K562 (cell line): ENCODE data around the gene NPHP1. TPM values are rescaled to one million over a fixed set of nuclear protein-coding genes. Genes with fewer than 3 reads are reported as not detected.

Experiments used
- ATAC-seq: fragments of 200-7000 bp; cut with Tn5 transposase; 3 replicates; pipeline ENCODE4 v1.9.1; 2020; ENCODE audit warnings: moderate library complexity
- BruUV-seq: library from RNA; stranded (reverse); fragments of 400-500 nt; replicated peaks from 2 replicates; lab custom pipeline; 2021; lab: Mats Ljungman, UMichigan
- CTCF ChIA-PET: fragments of 300-600 bp; formaldehyde crosslinking; extraction: SDS; loops from one replicate; lab custom pipeline; 2021; ENCODE audit warnings: low intra/inter-chr PET ratio; lab: Yijun Ruan, JAX
- POLR2A ChIA-PET: fragments of 300-600, 350-650 bp; sonication (Branson Sonifier 250); formaldehyde crosslinking; extraction: SDS; loops from one replicate; lab custom pipeline; 2021; ENCODE audit warnings: antibody characterized with exemption, inconsistent platforms; lab: Yijun Ruan, JAX
- DNase-seq, 4 experiments: peaks; one replicate each; pipeline versions ENCODE4 v3.0.0 to v3.0.0-alpha.2; 2011 to 2018; ENCODE audit warnings: low spot score in 3 of 4, mixed read lengths in 3 of 4; ENCODE audit errors: extremely low read depth in 1 of 4
- FAIRE-seq: peaks from 2 replicates; lab custom pipeline; 2011; peaks lifted over from hg19 to GRCh38; lab: Jason Lieb, UNC
- H2AFZ ChIP-seq: 2 replicates; pipeline ENCODE4 v1.6.0; 2011; ENCODE audit warnings: low read depth, low read length, control low read depth, inconsistent platforms
- H3K27ac ChIP-seq: fragments of 200-600 bp; 3 replicates; pipeline ENCODE4 v1.8.0; 2011; ENCODE audit warnings: low read depth, mild to moderate bottlenecking, control low read depth, inconsistent platforms, low read length, moderate library complexity, mixed read lengths; ENCODE audit errors: extremely low read depth
- H3K27me3 ChIP-seq, 2 experiments: fragments of 300-600 bp in 1 of 2; 2 replicates in 1 of 2; 3 replicates in 1 of 2; pipeline versions ENCODE4 v1.6.0 to v1.8.0; 2011; ENCODE audit warnings: inconsistent platforms in 2 of 2, low read length in 2 of 2, mild to moderate bottlenecking in 1 of 2, mixed read lengths in 1 of 2, moderate library complexity in 1 of 2; ENCODE audit not compliant: control insufficient read depth in 2 of 2, insufficient read depth in 2 of 2
- H3K36me3 ChIP-seq: fragments of 300-600 bp; 3 replicates; pipeline ENCODE4 v1.8.0; 2011; ENCODE audit warnings: mild to moderate bottlenecking, low read length, inconsistent platforms; ENCODE audit not compliant: control insufficient read depth, insufficient read depth
- H3K4me1 ChIP-seq, 2 experiments: fragments of 200-600 bp in 1 of 2; replicated peaks in 1 of 2; 2 replicates in 1 of 2; 3 replicates in 1 of 2; pipeline versions ENCODE4 v1.5.1 to v1.8.0; 2011; ENCODE audit warnings: inconsistent platforms in 2 of 2, low read length in 2 of 2, mild to moderate bottlenecking in 1 of 2, mixed read lengths in 1 of 2, moderate library complexity in 1 of 2; ENCODE audit not compliant: control insufficient read depth in 2 of 2, insufficient read depth in 2 of 2
- H3K4me2 ChIP-seq: 2 replicates; pipeline ENCODE4 v1.6.1; 2011; ENCODE audit warnings: low read length, control low read depth, inconsistent platforms, mixed read lengths; ENCODE audit not compliant: insufficient read depth
- H3K4me3 ChIP-seq: fragments of 200-600 bp; sonication (generic), shearing (Covaris generic); 2 replicates; pipeline ENCODE4 v1.5.1; 2016; ENCODE audit warnings: control low read depth, inconsistent platforms
- H3K79me2 ChIP-seq: fragments of 200-600 bp; 3 replicates; pipeline ENCODE4 v1.8.0; 2011; ENCODE audit warnings: low read length, inconsistent platforms; ENCODE audit not compliant: control insufficient read depth, insufficient read depth
- H3K9ac ChIP-seq, 2 experiments: 2 replicates each; pipeline versions ENCODE4 v1.6.0 to v1.6.1; 2011; ENCODE audit warnings: low read depth in 2 of 2, low read length in 2 of 2, control low read depth in 1 of 2, inconsistent platforms in 1 of 2, mild to moderate bottlenecking in 1 of 2, mixed read lengths in 1 of 2; ENCODE audit not compliant: insufficient read depth in 1 of 2
- H3K9me1 ChIP-seq: one replicate; pipeline ENCODE4 v1.6.0; 2011; ENCODE audit warnings: inconsistent platforms, mild to moderate bottlenecking, low read length, moderate library complexity; ENCODE audit not compliant: control insufficient read depth, insufficient read depth
- H3K9me3 ChIP-seq: replicated peaks from 2 replicates; pipeline ENCODE4 v1.5.1; 2011; ENCODE audit warnings: low read depth, low read length, inconsistent platforms; ENCODE audit not compliant: control insufficient read depth, insufficient read depth
- H4K20me1 ChIP-seq: replicated peaks from 2 replicates; pipeline ENCODE4 v1.6.1; 2011; ENCODE audit warnings: low read length, inconsistent platforms, mixed read lengths; ENCODE audit not compliant: control insufficient read depth, insufficient read depth
- ATF4 ChIP-seq: fragments of 450-650 bp; formaldehyde crosslinking; IDR thresholded peaks from 2 replicates; pipeline ENCODE4 v1.4.0; 2022; ENCODE audit warnings: mild to moderate bottlenecking, moderate library complexity
- BRD4 ChIP-seq: fragments of 200-600 bp; sonication (generic); IDR thresholded peaks from 2 replicates; pipeline ENCODE4 v1.6.1; 2017; ENCODE audit warnings: inconsistent platforms
- HOXB6 ChIP-seq: fragments of 250-450 bp; sonication (Bioruptor Pico); IDR thresholded peaks from 2 replicates; pipeline ENCODE4 v1.5.1; 2022; ENCODE audit warnings: mild to moderate bottlenecking, borderline replicate concordance
- MED1 ChIP-seq: sonication (generic); formaldehyde crosslinking; IDR thresholded peaks from 2 replicates; pipeline ENCODE4 v1.8.1; 2023; ENCODE audit warnings: missing genetic modification reagents, borderline replicate concordance
- THRAP3 ChIP-seq: fragments of 450-650 bp; IDR thresholded peaks from 2 replicates; pipeline ENCODE4 v1.6.1; 2016; ENCODE audit warnings: mild to moderate bottlenecking, inconsistent platforms, borderline replicate concordance
- U2AF1 ChIP-seq: fragments of 200-400 bp; formaldehyde crosslinking; optimal IDR thresholded peaks from 2 replicates; pipeline ENCODE3; 2017; ENCODE audit warnings: mild to moderate bottlenecking, low read depth, low read length, moderate library complexity
- ZNF197 ChIP-seq: fragments of 200-800 bp; sonication (Bioruptor generic); IDR thresholded peaks from 2 replicates; pipeline ENCODE4 v1.6.1; 2016; ENCODE audit warnings: low read depth, missing genetic modification characterization, missing compliant biosample characterization
- WGBS: fragments of 100-300 bp; shearing (Covaris generic); methylation state at CpG from one replicate; pipeline ENCODE4 v1.1.6; 2016; ENCODE audit warnings: low coverage, mixed read lengths; ENCODE audit not compliant: insufficient coverage; ENCODE audit errors: missing lambda C conversion rate; 5-methylcytosine and 5-hydroxymethylcytosine counted together
- in situ Hi-C: fragments of 300-500 bp; cut with MboI; formaldehyde crosslinking; loops from 4 replicates; pipeline ENCODE4 v1.15.0; 2018; ENCODE audit warnings: inconsistent platforms, mixed read lengths
- intact Hi-C: fragments of 100-400 bp; cut with micrococcal nuclease; formaldehyde crosslinking; loops from 2 replicates; pipeline ENCODE4 v1.14.2; 2022
- polyA plus RNA-seq, 8 experiments: library from polyadenylated mRNA; depleted of rRNA in 4 of 8; stranded (reverse) in 5 of 8; unstranded in 3 of 8; fragments of >200 nt; fragmentation: Nextera tagmentation in 2 of 8; fragmentation: Illumina TruSeq in 1 of 8; extraction: Ambion mirVana in 2 of 8; extraction: Trizol in 1 of 8; gene quantifications; 2 replicates each; pipeline versions ENCODE4 v1.2.1 to v1.2.3, GENCODE V29; 2011 to 2014; ENCODE audit warnings: inconsistent platforms in 1 of 8, missing spikeins in 1 of 8
- total RNA-seq, 7 experiments: library from RNA; depleted of rRNA in 6 of 7; stranded (reverse); fragments of >200 nt in 6 of 7; fragmentation: Illumina TruSeq in 2 of 7; extraction: Trizol in 2 of 7; gene quantifications; 2 replicates each; pipeline versions ENCODE4 v1.2.1 to v1.2.3, GENCODE V29; 2011 to 2021; ENCODE audit warnings: low replicate concordance in 1 of 7

The NPHP1 gene
- total and polyA plus RNA-seq, 9 of the 15 experiments (the other 6 are each of a cell fraction or from before 2014, with no cell fraction given) = 0.11 to 0.32 (median 0.20) TPM; not detected in 5

GRCh38 chr2:110221938-110222337, 17.1 kb upstream of the NPHP1 start:
- Histone ChIP-seq H3K9ac (no peak overlapping the region), H3K4me3 (no peak overlapping the region), H4K20me1 (no peaks in the 10 kb centered on the region)
- ATAC-seq = no peak
- no peak for TF ChIP-seq U2AF1
- no peak for TF ChIP-seq THRAP3
- TF ChIP-seq MED1 (CRISPR knock-in tag) = no peak
- no peak for TF ChIP-seq ZNF197 (CRISPR knock-in tag)
- TF ChIP-seq HOXB6 (CRISPR knock-in tag) = no peak
- TF ChIP-seq ATF4 (CRISPR knock-in tag) = no peak
- no peak for TF ChIP-seq BRD4
- TF ChIP-seq, all 486 proteins: peak for 0
- Histone ChIP-seq H2AFZ (no peak overlapping the region), H3K79me2 (no peaks in the 10 kb centered on the region), H3K9me3 (no peaks in the 10 kb centered on the region), H3K27ac (no peak overlapping the region), H3K27me3 (peaks cover 2 to 8% of the 10 kb centered on the region in 2 experiments; a peak in 1 of 5 replicates), H3K9me1 (no peaks in the 10 kb centered on the region), H3K4me2 (no peak overlapping the region), H3K4me1 (peaks cover 0 to 3% of the 10 kb centered on the region in 2 experiments; a peak in 2 of 5 replicates), H3K36me3 (no peaks in the 10 kb centered on the region)
- CTCF ChIA-PET = no interaction called here
- POLR2A ChIA-PET = no interaction called here
- 0% methylated on average over 4 of the region's 4 CpGs for WGBS
- no TSS peak for BruUV-seq
- DNase-seq (no peak), FAIRE-seq (no peak)
- in situ Hi-C loops = loop anchor here (10.0 kb wide), 1 partner anchor 287 kb away; no protein-coding TSS in a partner anchor
- intact Hi-C loops = no loop called here
